ENCODE measurements around the gene HBB.
"Not testable (repeated sequence)": the region's sequence is repeated elsewhere in the genome, so short reads cannot be mapped to it uniquely, and the experiment has no call there.

GRCh38 chr11:5253440-5253839 is 26.6 kb upstream of the HBB start:
- TF ChIP-seq EP300, CTCF, POLR2A, POLR2AphosphoS5 (IDR thresholded peaks at IDR 0.05): not testable (repeated sequence)

Measured in stomach (tissue), 4 donors.